HFF-Myc (cell line): ENCODE measurements around the gene DAGLB.
A peak's percentile ranks its signal among the peaks of the same experiment; 100 is the strongest.

ENCODE experiments used
- DNase-seq: peaks from one replicate; pipeline ENCODE4 v3.0.0-alpha.2; 2011; ENCODE audit warnings: low read depth; ENCODE audit errors: extremely low read depth
- H3K4me3 ChIP-seq: replicated peaks from 2 replicates; pipeline ENCODE4 v1.5.1; 2011; ENCODE audit warnings: low read depth, mild to moderate bottlenecking, control low read depth, low read length
- TF ChIP-seq, protein P1 (sequence below): IDR thresholded peaks from 2 replicates; pipeline ENCODE4 v1.5.1; 2012; ENCODE audit warnings: mild to moderate bottlenecking, low read depth, low read length, control low read depth; ENCODE audit errors: missing control alignments

DAGLB gene

DNA sequence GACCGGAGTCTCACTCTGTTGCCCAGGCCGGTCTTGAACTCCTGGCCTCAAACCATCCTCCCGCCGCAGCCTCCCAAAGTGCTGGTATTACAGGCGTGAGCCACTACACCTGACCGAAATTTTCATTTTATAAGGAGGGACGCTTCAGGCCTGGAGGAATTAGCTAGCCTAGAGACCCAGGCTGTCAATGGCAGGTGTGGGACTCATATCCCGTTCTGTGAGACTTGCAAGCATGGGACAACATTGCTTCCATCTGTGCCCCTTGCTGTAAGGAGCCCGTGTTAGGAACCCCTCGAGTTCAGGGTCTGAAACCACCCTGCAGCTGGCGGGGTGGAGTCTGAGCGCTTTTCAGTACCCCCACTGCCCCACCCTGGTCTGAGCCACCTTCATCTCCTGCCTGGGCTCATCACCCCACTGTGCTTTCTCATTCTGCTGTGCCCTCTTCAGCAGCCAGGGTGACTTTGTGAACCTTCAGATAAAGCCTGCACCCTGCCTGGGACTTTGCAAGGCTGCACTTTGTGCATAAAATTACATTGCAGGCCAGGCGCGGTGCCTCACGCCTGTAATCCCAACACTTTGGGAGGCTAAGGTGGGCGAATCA is 1.3 kb upstream of the DAGLB start:
- DNase-seq = no peak
- TF ChIP-seq, protein P1, sequence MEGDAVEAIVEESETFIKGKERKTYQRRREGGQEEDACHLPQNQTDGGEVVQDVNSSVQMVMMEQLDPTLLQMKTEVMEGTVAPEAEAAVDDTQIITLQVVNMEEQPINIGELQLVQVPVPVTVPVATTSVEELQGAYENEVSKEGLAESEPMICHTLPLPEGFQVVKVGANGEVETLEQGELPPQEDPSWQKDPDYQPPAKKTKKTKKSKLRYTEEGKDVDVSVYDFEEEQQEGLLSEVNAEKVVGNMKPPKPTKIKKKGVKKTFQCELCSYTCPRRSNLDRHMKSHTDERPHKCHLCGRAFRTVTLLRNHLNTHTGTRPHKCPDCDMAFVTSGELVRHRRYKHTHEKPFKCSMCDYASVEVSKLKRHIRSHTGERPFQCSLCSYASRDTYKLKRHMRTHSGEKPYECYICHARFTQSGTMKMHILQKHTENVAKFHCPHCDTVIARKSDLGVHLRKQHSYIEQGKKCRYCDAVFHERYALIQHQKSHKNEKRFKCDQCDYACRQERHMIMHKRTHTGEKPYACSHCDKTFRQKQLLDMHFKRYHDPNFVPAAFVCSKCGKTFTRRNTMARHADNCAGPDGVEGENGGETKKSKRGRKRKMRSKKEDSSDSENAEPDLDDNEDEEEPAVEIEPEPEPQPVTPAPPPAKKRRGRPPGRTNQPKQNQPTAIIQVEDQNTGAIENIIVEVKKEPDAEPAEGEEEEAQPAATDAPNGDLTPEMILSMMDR = no peak
- no peak overlapping the region for H3K4me3 ChIP-seq

DNA sequence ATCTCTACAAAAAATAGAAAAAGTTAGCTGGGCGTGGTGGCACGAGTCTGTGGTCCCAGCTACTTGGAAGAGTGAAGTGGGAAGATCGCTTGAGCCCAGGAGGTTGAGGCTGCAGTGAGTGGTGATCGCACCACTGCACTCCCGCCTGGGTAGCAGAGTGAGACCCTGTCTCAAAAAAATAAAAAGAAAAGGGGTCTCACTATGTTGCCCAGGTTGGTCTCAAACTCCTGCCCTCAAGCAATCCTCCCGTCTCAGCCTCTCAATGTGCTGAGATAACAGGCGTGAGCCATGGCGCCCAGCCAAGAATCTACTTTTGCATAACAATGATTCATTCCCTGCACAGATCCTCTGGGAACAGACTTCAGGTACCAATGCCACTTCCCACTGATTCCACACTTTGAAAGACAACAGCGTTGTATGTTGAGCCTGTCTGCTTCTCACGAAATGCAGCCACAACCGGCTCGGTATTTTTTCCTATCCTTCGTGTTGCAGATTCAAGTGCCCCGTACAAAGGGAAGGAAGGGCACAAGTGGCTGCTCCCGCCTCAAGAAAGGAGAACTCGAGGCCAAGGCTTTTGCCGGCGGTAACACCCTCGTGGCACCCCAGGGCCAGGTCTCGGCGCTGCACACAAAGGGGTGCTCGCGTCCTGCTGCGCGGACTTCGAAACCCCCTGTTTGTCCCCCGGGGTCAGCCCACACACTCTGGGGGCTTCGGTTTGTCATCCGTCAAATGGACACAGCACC is 745 bp downstream of the DAGLB start:
- DNase-seq = peak; percentile 77
- H3K4me3 ChIP-seq = peak overlapping the region; percentile 98
- TF ChIP-seq, protein P1 = no peak

DNA sequence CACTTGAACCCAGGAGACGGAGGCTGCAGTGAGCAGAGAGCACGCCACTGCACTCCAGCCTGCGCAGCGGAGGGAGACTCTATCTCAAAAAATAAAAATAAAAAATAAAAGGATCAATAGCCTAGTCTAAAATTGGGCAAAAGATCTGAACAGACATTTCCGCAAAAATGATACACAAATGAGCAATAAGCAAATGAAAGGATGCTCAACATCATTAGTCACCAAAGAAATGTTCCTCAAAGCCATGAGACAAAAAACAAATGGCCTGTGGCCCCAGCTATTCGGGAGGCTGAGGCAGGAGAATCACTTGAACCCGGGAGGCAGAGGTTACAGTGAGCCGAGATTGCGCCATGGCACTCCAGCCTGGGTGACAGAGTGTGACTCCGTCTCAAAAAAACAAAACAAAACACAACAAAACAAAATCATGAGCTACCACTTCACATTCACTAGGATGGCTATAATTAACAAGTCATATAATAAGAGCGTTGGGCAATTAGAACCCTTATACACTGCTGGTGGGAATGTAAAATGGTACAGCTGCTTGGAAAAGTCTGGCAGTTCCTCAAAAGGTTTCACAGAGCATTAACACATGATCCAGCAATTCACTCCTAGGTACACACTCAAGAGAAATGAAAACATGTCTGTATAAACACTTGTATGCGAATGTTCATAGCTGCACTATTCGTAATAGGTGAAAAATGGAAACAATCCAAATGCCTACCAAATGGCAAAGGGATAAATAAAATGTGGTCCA is 3.1 kb downstream of the DAGLB start:
- no peak for DNase-seq
- TF ChIP-seq, protein P1 = no peak
- H3K4me3 ChIP-seq = no peak overlapping the region

DNA sequence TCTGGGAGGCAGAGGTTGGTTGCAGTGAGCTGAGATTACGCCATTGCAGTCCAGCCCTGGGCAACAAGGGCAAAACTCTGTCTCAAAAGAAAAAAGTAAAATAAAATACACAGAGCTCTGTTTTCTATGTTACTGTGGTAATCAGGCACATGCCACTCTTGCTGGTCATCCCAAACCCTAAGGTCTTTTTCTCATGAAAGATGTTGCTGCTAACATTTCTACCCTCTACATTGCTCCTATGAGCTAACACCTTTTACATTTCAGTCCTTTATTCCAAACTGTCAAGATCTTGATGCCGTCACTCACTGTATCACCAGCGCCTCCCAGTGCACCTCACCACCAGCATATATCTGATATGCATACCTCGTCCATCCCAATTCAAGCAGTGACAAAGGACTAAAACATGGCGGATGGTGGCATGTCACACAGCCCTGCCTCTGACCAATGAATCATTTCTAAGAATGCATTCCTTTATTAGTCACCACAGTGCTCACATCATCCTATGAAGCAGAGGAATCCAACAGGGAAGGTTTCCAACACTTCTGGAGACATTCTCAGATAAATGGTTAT is 4.3 kb downstream of the DAGLB start:
- peak; percentile 54 for DNase-seq
- H3K4me3 ChIP-seq = no peak overlapping the region
- TF ChIP-seq, protein P1 = no peak

DNA sequence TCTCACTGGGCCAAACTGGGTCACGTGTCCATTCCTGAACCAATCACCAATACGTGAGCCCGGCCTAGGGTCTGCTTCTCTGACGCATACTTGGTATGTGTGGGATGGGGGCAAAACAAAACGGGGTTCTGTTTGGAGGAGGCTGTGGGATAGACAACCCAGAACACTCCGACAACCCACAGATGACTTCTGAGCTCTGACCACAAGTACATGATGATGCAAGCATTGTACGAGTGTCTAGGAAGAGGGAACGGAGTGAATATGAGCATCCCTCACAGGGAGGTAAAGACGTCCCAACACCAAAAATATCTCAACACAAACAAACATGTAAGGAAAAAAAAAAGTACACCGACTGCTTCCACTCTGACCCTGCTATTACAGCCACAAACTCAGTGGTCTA is 5.6 kb downstream of the DAGLB start:
- no peak for DNase-seq
- no peak overlapping the region for H3K4me3 ChIP-seq
- TF ChIP-seq, protein P1 = no peak

DNA sequence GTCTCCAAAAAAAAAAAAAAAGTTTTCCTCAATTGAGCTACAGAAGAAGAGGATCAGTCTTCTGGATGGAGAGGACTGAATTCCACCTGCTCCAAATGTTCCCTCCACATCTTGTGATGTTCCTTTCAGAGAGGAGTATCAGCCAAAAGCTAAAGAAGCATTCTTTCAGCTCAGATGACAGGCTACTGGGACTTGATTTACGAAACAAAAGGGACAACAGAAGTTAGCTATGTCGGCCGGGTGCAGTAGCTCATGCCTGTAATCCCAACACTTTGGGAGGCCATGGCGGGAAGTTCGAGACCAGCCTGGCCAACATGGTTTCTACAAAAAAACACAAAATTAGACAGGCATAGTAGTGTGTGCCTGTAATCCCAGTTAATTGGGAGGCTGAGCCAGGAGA is 7.4 kb downstream of the DAGLB start:
- no peak overlapping the region for H3K4me3 ChIP-seq
- TF ChIP-seq, protein P1 = no peak
- DNase-seq = no peak
